Measurements from ENCODE around the gene ATP6V0B. TPM values are rescaled to one million over a fixed set of nuclear protein-coding genes. Genes with fewer than 3 reads are reported as not detected.
A peak's percentile ranks its signal among the peaks of the same experiment; 100 is the strongest.

The ATP6V0B gene
- total RNA-seq, 1 experiment from 2014 or later, result 181 TPM

DNA sequence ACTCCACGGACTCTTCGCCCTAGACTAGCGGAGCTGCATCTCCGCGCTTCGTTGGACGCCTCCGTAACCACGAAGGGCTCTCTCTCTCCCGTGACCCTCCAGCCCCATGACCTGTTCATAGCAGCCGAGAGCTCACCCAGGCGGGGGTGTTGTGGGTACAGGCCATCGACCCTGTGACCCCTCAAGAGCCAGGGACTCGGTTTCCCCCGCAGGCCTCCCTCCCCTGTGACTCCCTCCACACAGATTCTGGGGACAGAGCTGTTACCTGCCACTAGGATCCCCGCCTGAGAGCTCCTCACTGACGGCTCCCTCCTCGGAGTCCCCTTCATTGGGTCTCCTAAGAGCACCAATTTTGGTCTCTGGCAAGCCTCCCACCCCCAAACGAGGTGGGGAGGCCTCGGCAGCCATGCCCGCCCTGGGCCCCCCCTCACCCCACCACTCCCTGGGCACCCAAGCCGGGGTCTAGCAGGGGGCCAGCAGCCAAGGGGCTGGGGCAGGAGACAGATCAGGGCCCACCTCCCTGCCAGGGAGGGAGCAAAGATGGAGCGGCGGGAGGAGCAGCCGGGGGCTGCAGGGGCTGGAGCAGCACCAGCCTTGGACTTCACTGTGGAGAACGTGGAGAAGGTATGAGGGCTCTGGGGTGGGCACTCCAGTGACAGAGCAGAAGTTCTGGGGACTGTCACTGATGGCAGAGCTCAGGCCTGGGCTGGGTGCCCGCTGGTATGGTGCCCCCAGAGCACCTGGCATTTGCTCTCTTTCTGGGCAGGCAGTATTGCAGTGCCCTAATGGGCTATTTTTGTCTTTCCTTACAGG is 27.5 kb upstream of the ATP6V0B start:
- no peaks in the 10 kb centered on the region for H3K36me3 ChIP-seq (ENCODE audit: insufficient read depth, low read length, poor library complexity, severe bottlenecking)

DNA sequence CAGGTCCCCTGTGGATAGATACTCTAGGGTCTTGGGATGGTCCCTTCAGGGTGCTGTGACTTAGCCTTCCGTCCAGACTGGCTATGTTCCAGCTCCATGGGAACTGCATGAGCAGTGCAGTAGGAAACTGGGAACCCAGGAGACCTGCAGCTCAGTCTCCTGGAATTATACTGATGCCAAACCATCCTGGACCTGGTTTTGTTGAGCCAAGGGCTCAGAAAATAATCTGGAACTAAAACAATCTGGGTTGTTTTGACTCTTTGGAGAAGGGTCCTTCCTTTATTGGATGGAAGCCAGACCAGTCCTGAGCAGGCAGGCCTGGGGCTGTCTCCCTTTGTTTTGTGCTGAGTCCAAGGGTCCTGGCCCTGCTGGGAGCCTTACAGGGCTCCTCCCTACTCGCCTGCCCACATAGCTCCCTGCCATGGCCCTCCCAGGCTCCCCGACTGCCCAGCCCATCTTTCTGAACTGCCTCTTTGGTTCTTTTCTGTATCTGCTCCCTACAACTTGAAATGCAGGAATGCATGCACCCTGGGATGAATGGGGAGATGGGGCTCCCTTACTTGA is 26.8 kb upstream of the ATP6V0B start:
- POLR2A ChIA-PET (ENCODE audit: low non-redundant PET), result no interaction called here
- no peaks in the 10 kb centered on the region for H3K36me3 ChIP-seq (ENCODE audit: insufficient read depth, low read length, poor library complexity, severe bottlenecking)
- intact Hi-C loops (cut with micrococcal nuclease; ENCODE audit: unreplicated experiment), result no loop called here
- peaks cover 19% of the 10 kb centered on the region for H3K4me1 ChIP-seq (ENCODE audit: insufficient read depth, low read length, poor library complexity, severe bottlenecking)
- no peaks in the 10 kb centered on the region for H3K27me3 ChIP-seq (replicated peaks; ENCODE audit: insufficient read depth, low read depth, low read length, poor library complexity)
- no TSS peak for BruUV-seq (replicated peaks)
- DNase-seq (ENCODE audit: low spot score), result no peak
- H3K27ac ChIP-seq (ENCODE audit: low read depth, low read length, poor library complexity, severe bottlenecking), result peak overlapping the region; percentile 99
- TF ChIP-seq, protein P1, sequence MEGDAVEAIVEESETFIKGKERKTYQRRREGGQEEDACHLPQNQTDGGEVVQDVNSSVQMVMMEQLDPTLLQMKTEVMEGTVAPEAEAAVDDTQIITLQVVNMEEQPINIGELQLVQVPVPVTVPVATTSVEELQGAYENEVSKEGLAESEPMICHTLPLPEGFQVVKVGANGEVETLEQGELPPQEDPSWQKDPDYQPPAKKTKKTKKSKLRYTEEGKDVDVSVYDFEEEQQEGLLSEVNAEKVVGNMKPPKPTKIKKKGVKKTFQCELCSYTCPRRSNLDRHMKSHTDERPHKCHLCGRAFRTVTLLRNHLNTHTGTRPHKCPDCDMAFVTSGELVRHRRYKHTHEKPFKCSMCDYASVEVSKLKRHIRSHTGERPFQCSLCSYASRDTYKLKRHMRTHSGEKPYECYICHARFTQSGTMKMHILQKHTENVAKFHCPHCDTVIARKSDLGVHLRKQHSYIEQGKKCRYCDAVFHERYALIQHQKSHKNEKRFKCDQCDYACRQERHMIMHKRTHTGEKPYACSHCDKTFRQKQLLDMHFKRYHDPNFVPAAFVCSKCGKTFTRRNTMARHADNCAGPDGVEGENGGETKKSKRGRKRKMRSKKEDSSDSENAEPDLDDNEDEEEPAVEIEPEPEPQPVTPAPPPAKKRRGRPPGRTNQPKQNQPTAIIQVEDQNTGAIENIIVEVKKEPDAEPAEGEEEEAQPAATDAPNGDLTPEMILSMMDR (conservative IDR thresholded peaks at IDR 0.05; ENCODE audit: low read depth, low read length), result no peak
- TF ChIP-seq EZH2 (IDR thresholded peaks at IDR 0.05; ENCODE audit: borderline replicate concordance, low read depth, low read length, poor library complexity, severe bottlenecking), result no peak
- no peaks in the 10 kb centered on the region for H3K9me3 ChIP-seq (ENCODE audit: low read depth, low read length, poor library complexity, severe bottlenecking)
- H3K4me3 ChIP-seq (ENCODE audit: low read depth, low read length, poor library complexity, severe bottlenecking), result peak overlapping the region; percentile 92
- CTCF ChIA-PET, result interaction anchor here (1.4 kb wide), 1 partner anchor 185 kb away, joined by 10 read pairs; no protein-coding TSS in a partner anchor

More for the DNA sequence above, 27.5 kb upstream of the ATP6V0B start:
- no peaks in the 10 kb centered on the region for H3K27me3 ChIP-seq (replicated peaks; ENCODE audit: insufficient read depth, low read depth, low read length, poor library complexity)
- TF ChIP-seq, protein P1 (conservative IDR thresholded peaks at IDR 0.05; ENCODE audit: low read depth, low read length), result no peak
- TF ChIP-seq EZH2 (IDR thresholded peaks at IDR 0.05; ENCODE audit: borderline replicate concordance, low read depth, low read length, poor library complexity, severe bottlenecking), result no peak
- intact Hi-C loops (cut with micrococcal nuclease; ENCODE audit: unreplicated experiment), result no loop called here
- H3K4me1 ChIP-seq (ENCODE audit: insufficient read depth, low read length, poor library complexity, severe bottlenecking), result peaks cover 19% of the 10 kb centered on the region
- CTCF ChIA-PET, result interaction anchor here (0.5 to 1.4 kb wide), 4 partner anchors 181 to 1026 kb away, joined by 3 to 10 read pairs (median 6); no protein-coding TSS in a partner anchor
- TSS peak; percentile 22 for BruUV-seq (replicated peaks)
- peak overlapping the region; percentile 99 for H3K27ac ChIP-seq (ENCODE audit: low read depth, low read length, poor library complexity, severe bottlenecking)
- H3K9me3 ChIP-seq (ENCODE audit: low read depth, low read length, poor library complexity, severe bottlenecking), result no peaks in the 10 kb centered on the region
- no peak for DNase-seq (ENCODE audit: low spot score)
- POLR2A ChIA-PET (ENCODE audit: low non-redundant PET), result no interaction called here
- peak overlapping the region; percentile 92 for H3K4me3 ChIP-seq (ENCODE audit: low read depth, low read length, poor library complexity, severe bottlenecking)

DNA sequence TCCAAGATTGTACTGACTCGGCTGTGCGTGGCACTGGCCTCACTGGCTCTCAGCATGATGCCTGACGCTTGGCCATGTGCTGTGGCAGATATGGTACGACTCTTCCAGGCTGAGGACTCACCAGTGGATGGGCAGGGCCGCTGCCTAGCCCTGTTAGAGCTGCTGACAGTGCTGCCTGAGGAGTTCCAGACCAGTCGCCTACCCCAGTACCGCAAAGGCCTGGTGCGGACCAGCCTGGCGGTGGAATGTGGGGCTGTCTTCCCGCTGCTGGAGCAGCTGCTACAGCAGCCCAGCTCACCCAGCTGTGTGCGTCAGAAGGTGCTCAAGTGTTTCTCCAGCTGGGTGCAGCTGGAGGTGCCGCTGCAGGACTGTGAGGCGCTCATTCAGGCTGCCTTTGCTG is 25.1 kb upstream of the ATP6V0B start:
- no peaks in the 10 kb centered on the region for H3K9me3 ChIP-seq (ENCODE audit: low read depth, low read length, poor library complexity, severe bottlenecking)
- H3K4me1 ChIP-seq (ENCODE audit: insufficient read depth, low read length, poor library complexity, severe bottlenecking), result peaks cover 19% of the 10 kb centered on the region
- BruUV-seq (replicated peaks), result no TSS peak
- no peaks in the 10 kb centered on the region for H3K36me3 ChIP-seq (ENCODE audit: insufficient read depth, low read length, poor library complexity, severe bottlenecking)
- H3K27me3 ChIP-seq (replicated peaks; ENCODE audit: insufficient read depth, low read depth, low read length, poor library complexity), result no peaks in the 10 kb centered on the region
- CTCF ChIA-PET, result interaction anchor here (0.9 kb wide), 1 partner anchor 15 kb away, joined by 4 read pairs; no protein-coding TSS in a partner anchor
- no peak for DNase-seq (ENCODE audit: low spot score)
- H3K4me3 ChIP-seq (ENCODE audit: low read depth, low read length, poor library complexity, severe bottlenecking), result no peak overlapping the region
- TF ChIP-seq, protein P1 (conservative IDR thresholded peaks at IDR 0.05; ENCODE audit: low read depth, low read length), result no peak
- TF ChIP-seq EZH2 (IDR thresholded peaks at IDR 0.05; ENCODE audit: borderline replicate concordance, low read depth, low read length, poor library complexity, severe bottlenecking), result no peak
- H3K27ac ChIP-seq (ENCODE audit: low read depth, low read length, poor library complexity, severe bottlenecking), result no peak overlapping the region
- intact Hi-C loops (cut with micrococcal nuclease; ENCODE audit: unreplicated experiment), result no loop called here
- POLR2A ChIA-PET (ENCODE audit: low non-redundant PET), result no interaction called here

All from A673 (cell line).